Measurements from ENCODE around the gene JARID2. TPM values are rescaled to one million over a fixed set of nuclear protein-coding genes. Genes with fewer than 3 reads are reported as not detected.

JARID2 gene
- total and polyA plus RNA-seq, 2 of the 13 experiments (the other 11 are each of a cell fraction or from before 2014, with no cell fraction given): 7.5 to 10.3 TPM

- TF ChIP-seq ARID3A (IDR thresholded peaks at IDR 0.05; ENCODE audit: low read depth, low read length): peak; percentile 12; the same call in 1 of the 2 replicates
- peak; percentile 25 to 39; a peak in 3 of 4 replicates for TF ChIP-seq MAFK (conservative IDR thresholded peaks at IDR 0.05 in 1 of 2, IDR thresholded peaks at IDR 0.05 in 1 of 2; ENCODE audit: low read length in 2 of 2)
- TF ChIP-seq NFYC (CRISPR knock-in tag; IDR thresholded peaks at IDR 0.05): no peak
- TF ChIP-seq TRAFD1 (CRISPR knock-in tag; IDR thresholded peaks at IDR 0.05; ENCODE audit: borderline replicate concordance): no peak
- TF ChIP-seq MAFF (IDR thresholded peaks at IDR 0.05; ENCODE audit: low read depth, low read length): no peak
- TF ChIP-seq EP300 (IDR thresholded peaks at IDR 0.05; ENCODE audit: low read depth in 2 of 2, low read length in 2 of 2): peak in 1 of 2 experiments; percentile 38; a peak in 1 of 4 replicates
- no peak for TF ChIP-seq EP300 (CRISPR knock-in tag; IDR thresholded peaks at IDR 0.05; ENCODE audit: borderline replicate concordance)
- no peak for TF ChIP-seq ZNF362 (CRISPR knock-in tag; IDR thresholded peaks at IDR 0.05; ENCODE audit: borderline replicate concordance)
- no peak for TF ChIP-seq SOX5 (CRISPR knock-in tag; IDR thresholded peaks at IDR 0.05; ENCODE audit: borderline replicate concordance)
- no peak for TF ChIP-seq ZNF83 (CRISPR knock-in tag; IDR thresholded peaks at IDR 0.05; ENCODE audit: borderline replicate concordance)
- peak; percentile 13; the same call in 1 of the 2 replicates for TF ChIP-seq AHDC1 (CRISPR knock-in tag; IDR thresholded peaks at IDR 0.05; ENCODE audit: borderline replicate concordance)
- no peak; the same call in 1 of the 2 replicates for TF ChIP-seq TCF7 (IDR thresholded peaks at IDR 0.05; ENCODE audit: low read depth)
- TF ChIP-seq ZNF510 (CRISPR knock-in tag; IDR thresholded peaks at IDR 0.05; ENCODE audit: low read depth): no peak
- peak; percentile 19; the same call in 1 of the 2 replicates for TF ChIP-seq PAXIP1 (CRISPR knock-in tag; conservative IDR thresholded peaks at IDR 0.05)
- no peak for TF ChIP-seq ZNF230 (CRISPR knock-in tag; IDR thresholded peaks at IDR 0.05)
Observed at GRCh38 chr6:15213838-15214400, 31.9 kb upstream of the JARID2 start (continued).

All from HepG2 (cell line).